Measurements from ENCODE around the gene FHL2.
"Not testable (repeated sequence)": the region's sequence is repeated elsewhere in the genome, so short reads cannot be mapped to it uniquely, and the experiment has no call there.

The FHL2 gene, protein sequence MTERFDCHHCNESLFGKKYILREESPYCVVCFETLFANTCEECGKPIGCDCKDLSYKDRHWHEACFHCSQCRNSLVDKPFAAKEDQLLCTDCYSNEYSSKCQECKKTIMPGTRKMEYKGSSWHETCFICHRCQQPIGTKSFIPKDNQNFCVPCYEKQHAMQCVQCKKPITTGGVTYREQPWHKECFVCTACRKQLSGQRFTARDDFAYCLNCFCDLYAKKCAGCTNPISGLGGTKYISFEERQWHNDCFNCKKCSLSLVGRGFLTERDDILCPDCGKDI

GRCh38 chr2:105398336-105399206 is at the start of gene FHL2:
Gene FHL2 (minus strand): TSS chr2:105399051. CDS start chr2:105386516, 12,535 bp downstream.
- peak; percentile 65 to 85 for DNase-seq

GRCh38 chr2:105447476-105447875 is 48.6 kb upstream of the FHL2 start:
- DNase-seq: no peak

DNA sequence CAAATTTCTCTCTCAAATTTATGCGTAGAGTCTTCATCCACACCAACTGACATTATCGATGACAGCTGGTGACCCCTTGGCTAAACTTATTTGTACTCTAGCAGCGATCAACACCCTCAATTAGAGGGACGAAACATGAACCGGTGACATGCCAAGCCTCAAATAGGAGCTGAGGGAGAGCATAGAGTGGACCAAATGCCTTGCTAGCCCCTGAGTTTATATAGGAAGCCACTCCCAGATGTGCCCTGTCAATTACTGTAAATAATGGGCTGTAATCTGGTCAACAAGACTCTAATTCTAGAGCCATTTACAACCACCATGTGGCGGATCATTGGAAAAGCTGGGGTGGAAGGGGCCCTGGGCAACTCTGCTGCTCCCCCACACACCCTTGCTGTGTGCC is 47.6 kb upstream of the FHL2 start:
- no peak for DNase-seq

DNA sequence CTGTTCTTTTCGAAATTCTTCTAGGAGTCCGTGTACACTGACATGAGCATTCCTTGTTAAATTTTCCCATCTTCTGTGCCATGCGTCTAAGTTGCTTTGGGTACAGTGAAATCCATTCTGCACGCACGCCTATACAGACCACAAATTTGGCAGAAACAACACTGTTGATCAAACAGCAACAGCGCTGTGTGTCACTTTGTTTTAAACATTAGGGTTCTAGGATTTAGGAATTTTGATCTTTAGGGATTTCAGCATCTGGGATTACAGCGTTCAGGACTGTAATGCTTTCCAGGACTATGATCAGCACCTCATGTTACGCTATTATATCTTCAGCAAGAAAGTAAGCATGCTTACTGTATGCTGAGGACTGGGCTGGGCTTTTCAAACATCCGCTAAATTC is 47.1 kb upstream of the FHL2 start:
- DNase-seq: no peak

- no peak for DNase-seq
Measured at GRCh38 chr2:105445498-105445897, 46.6 kb upstream of the FHL2 start.

DNA sequence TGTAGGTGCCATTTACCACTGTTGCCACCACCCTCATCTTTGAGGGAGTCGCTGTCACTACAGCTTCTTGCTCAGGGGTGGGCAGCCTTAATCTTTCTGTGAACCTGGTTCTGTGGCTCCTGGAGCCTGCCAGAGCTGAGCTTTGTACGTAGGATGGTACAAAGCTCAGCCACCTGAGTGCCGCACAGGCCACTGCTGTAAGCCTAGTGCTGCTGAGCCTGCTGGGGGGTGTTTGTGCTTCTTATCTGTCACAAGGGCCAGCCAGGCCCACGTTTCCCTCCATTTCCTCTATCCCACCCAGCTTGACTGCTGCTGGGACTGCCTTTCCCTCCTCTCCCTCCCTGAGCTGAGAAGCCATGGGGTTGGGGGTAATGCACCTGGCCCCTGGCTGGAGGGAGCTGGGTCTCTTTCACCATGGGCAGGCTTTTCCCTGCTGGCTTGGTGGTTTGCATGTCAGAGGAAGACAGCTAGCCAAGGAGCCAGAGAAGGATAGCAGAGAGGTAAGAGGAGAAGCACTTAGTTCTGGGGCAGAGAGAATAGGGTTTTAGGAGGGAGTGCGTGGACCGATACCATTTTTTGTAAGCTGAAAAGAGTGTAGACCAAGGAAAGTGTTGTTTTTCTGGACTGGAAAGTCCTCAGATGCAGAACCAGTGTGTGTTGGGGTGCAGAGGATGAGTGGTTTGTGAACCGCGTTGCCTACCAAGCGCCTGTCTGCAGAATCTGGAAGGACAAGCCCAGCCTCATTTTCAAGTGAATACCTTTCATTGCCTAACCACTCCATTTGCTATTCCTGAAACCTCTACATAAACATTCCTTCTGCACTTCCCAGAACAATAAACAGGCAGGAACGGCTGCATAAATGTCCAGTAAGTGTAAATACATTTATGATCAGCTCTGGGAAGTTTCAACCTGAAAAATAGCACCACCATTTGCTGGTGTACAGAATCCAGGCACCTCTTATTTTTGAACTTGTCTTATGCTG is 45.1 kb upstream of the FHL2 start:
- DNase-seq: no peak

DNA sequence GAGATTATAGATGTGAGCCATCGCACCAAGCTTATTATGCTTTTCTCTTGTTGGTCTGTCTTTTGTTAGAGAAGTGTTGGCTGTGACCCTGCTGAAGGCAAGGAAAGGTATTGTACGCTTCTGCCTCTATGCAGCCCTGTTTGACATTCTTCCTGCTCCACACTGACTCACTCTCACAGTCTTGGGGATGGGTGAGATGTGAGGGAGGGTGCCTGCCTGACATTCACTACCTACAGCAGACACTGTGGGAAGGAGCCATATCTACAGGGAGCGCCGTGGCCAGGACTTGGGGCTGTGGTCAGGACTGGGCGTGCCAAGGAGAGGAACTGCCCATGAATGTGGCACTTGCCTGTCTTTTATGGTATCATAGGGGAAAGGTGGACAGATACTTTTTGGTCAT is 43.9 kb upstream of the FHL2 start:
- DNase-seq: no peak

- no peak for DNase-seq
Measured at GRCh38 chr2:105442056-105442455, 43.2 kb upstream of the FHL2 start.

DNA sequence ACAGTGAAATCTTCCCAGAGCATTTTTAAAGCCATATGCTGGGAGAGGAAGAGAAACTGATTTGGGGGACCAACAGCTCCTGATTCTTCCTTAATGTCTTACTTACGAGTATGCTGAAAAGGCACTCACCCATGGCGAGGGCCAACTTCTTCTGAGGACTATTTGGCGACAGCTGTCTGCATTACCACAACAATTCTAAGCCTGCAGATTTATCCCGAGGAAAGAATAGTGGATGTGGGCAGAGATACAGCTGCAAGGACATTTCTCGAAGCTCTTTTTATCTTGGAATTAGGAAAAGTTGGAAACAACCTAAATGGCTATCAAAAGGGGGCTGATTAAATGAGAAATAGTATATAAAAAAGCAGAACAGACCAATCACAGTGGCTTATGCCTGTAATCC is 40.3 kb upstream of the FHL2 start:
- DNase-seq: no peak

DNA sequence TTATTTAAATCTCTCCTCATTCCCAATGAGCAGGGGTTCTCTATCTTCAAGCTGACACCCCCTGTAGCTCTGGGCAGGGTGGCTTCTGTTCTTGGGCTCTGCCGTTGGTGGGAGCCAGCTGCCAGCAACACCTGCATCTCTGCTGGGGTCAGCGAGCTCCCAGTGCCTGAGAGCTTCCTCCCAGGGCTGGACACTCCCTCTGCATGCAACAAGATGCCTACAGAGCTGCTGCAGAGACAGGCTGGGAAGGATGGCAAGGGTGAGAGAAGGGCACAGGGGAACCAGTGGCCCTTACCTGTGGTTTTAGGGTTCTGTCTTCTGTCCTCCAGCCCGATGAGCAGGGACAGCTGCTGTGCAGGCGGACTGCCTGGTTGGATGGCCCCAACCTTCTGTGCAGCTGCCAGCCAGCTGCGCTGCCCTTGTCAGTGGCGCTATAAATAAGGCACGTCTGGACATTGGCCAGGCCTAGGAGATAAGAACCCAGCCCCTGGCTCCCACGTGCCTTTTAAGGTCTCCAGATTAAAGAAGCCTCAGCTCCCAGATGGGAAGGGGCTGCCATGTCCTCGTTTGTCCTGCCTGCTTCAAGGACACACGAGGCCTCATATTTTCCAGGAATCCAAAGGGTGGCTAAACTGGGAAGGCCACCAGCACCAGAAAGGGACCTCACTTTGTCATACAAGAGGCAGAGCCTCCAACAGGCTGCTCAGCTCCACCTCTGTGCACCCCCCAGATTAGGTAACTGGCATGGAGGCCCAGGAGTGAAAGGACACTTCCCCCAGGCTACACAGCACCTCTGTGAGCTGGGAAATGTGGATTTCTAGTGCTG is 39.5 kb upstream of the FHL2 start:
- peak; percentile 88 to 95 for DNase-seq

DNA sequence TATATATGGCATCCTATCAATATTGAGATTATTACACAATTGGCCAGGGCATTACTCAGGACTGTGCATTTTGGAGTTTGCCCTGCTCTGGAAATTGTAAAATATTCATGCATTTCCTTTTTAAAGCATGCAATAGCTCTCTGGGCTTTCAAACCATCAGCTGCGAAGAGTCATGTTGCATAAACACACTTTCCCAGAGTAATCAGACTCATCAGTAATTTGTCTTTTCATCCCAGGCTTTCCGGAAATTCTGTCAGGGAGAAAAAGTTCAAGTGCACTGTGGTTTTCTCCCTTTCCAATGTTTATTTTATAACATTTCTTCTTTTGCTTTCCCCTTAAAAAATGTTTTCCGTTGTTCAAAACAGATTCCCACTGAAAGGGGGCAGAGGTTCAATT is 38.9 kb upstream of the FHL2 start:
- peak; percentile 12 to 48 for DNase-seq

- no peak for DNase-seq
Measured at GRCh38 chr2:105432749-105433148, 33.9 kb upstream of the FHL2 start.

GRCh38 chr2:105432044-105432399 is 33.2 kb upstream of the FHL2 start:
- peak; percentile 12 to 21 for DNase-seq

GRCh38 chr2:105431367-105432043 is 32.7 kb upstream of the FHL2 start:
- DNase-seq: no peak

DNA sequence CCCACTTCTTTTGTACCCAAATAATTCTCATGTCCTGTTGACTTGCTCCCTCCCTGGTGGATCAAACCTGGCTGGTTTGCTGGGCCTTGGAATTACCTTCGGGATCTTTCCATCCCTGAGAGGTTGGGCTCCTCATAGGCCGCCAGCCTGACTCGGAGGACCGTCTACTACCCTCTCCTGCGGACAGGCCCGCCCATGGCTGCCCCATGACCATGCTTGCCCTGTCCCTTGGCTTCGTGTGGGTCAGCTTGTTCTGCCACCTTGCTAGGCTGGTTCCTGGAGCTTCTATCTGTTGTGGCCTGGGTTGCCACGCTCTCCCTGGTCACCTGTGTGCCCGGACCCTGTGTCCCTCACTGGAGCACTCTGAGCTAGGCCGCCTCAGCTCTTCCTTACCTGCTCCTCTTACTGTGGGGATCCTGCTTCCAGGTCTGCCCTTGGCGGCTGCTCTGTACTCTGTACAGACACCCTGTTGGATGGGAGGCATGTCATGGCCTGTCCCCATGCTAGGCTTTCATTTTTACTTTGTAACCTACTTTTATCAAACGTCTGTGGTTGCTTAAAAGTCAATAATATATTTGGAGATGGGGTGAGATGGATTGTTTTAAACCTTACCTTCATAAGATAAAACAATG is 29.7 kb upstream of the FHL2 start:
- DNase-seq: no peak

DNA sequence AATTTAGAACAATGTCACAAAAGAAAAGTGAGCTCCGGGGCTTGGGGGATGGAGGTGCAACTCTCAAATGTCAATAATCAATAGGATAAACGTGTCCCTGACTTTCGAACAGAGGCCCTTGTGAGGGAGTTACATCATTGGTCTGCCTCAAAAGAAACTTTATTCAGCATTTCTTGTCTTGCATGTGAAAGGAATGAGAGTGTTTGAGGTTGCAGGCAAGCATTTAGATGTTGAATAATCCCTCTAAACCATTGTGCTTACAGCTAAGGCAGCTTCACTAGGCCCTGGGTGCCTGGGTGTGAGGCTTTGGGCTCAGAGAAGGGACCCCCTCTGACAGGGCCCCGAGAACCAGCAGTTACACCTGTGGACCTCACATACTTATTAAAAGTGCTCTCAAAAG is 28.6 kb upstream of the FHL2 start:
- no peak for DNase-seq

DNA sequence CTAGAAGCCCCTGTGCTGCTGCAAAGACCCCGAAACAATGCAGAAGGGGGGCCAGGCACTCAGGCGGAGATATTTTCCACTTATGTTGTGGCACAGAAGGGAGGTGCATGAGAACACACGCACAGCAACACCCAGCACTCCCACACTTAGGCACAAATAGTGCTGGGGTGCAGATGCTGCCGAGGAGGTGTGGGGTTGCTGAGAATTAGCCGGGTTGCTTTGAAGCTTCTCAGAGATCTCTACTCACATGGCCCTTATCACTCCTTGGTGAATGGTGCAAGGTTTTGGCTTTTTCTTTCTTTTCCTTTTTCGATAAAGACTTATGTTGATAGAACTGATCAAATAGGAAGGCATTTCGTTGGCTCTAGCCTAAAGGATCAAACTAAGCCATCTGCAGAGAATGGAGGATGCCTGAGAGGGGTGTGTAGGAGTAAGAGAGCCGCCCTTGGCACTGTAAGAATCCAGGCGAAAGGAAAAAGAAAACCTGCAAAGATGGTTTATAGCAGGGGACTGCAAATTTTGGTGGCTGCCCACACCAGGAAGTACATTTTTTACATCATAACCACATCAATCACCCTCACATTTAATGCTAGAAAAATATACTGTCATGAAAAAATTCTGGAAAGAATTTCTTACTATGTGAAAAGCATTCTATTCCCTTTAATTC is 27.9 kb upstream of the FHL2 start:
- no peak for DNase-seq

DNA sequence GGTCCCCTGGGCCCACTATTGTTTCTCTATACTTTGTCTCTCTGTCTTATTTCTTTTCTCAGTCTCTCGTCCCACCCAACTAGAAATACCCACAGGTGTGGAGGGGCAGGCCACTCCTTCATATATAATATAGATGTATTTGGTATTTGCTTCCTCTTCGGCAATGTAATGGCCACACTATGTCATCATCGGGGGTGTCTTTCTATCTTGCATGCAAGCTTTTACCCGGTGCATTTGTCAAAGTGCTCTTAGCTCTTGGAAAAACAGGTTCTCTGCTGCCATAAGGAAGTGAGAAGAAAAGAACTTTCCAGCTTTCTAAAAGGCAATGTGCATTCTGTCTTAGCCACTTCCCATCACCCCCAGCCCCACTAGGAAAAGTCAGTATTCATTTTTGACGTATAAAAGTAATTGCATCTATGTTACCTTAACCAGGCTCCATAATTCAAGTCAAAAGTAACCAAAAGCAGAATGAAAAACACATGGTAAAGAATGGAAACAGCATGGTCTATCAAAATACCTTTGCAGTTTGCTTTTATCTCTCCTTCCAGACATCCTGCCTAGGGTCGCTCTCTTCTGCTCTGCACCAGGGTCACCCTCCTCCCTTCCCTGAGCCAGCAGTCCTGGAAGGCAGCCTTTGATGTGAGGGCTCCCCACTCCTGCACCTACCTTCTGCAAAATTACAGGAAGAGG is 27.2 kb upstream of the FHL2 start:
- DNase-seq: no peak

- DNase-seq: not testable (repeated sequence)
Measured at GRCh38 chr2:105424836-105425235, 26.0 kb upstream of the FHL2 start.

- DNase-seq: no peak
Measured at GRCh38 chr2:105422801-105423200, 23.9 kb upstream of the FHL2 start.

All from SHP77 (cell line).